Endothelial cell of umbilical vein (primary cell): Measurements from ENCODE around the gene ODF4. TPM values are rescaled to one million over a fixed set of nuclear protein-coding genes. Genes with fewer than 3 reads are reported as not detected.
A peak's percentile ranks its signal among the peaks of the same experiment; 100 is the strongest.

Source experiments
- BruUV-seq: library from RNA; stranded (reverse); fragments of 400-500 nt; replicated peaks from 2 replicates; lab custom pipeline; 2021; lab: Mats Ljungman, UMichigan
- CTCF ChIA-PET: fragments of 300-600, 350-600 bp; sonication (Branson Sonifier 250); formaldehyde crosslinking; loops from one replicate; lab custom pipeline; 2021; ENCODE audit warnings: antibody characterized with exemption, inconsistent platforms; lab: Charles Lee
- POLR2A ChIA-PET: fragments of 300-600, 350-600 bp; sonication (Branson Sonifier 250); formaldehyde crosslinking; loops from one replicate; lab custom pipeline; 2021; ENCODE audit warnings: antibody characterized with exemption, inconsistent platforms; lab: Charles Lee
- DNase-seq: peaks from one replicate; pipeline ENCODE4 v3.0.0-alpha.2; 2011; ENCODE audit warnings: low read depth, low spot score
- FAIRE-seq: peaks from 2 replicates; lab custom pipeline; 2011; peaks lifted over from hg19 to GRCh38; lab: Jason Lieb, UNC
- H2AFZ ChIP-seq: 2 replicates; pipeline ENCODE4 v1.6.0; 2012; ENCODE audit warnings: low read depth, low read length, control low read depth, inconsistent platforms
- H3K27ac ChIP-seq: 2 replicates; pipeline ENCODE4 v1.5.1; 2011; ENCODE audit warnings: low read depth, mild to moderate bottlenecking, control low read depth, low read length, moderate library complexity; ENCODE audit not compliant: insufficient read depth
- H3K27me3 ChIP-seq, 2 experiments: 2 replicates each; pipeline versions ENCODE4 v1.6.0 to v1.6.1; 2011; ENCODE audit warnings: low read length in 2 of 2, mixed read lengths in 1 of 2; ENCODE audit not compliant: control insufficient read depth in 2 of 2, insufficient read depth in 2 of 2
- H3K36me3 ChIP-seq, 2 experiments: 2 replicates in 1 of 2; 3 replicates in 1 of 2; pipeline ENCODE4 v1.5.1; 2011; ENCODE audit warnings: low read length in 2 of 2, mild to moderate bottlenecking in 1 of 2, moderate library complexity in 1 of 2; ENCODE audit not compliant: control insufficient read depth in 2 of 2, insufficient read depth in 2 of 2; ENCODE audit errors: extremely low read depth in 1 of 2
- H3K4me1 ChIP-seq: 3 replicates; pipeline ENCODE4 v1.5.1; 2011; ENCODE audit warnings: mild to moderate bottlenecking, low read length; ENCODE audit not compliant: control insufficient read depth, insufficient read depth; ENCODE audit errors: extremely low read depth
- H3K4me2 ChIP-seq: 2 replicates; pipeline ENCODE4 v1.6.1; 2011; ENCODE audit warnings: low read length, control low read depth, mixed read lengths; ENCODE audit not compliant: insufficient read depth
- H3K4me3 ChIP-seq, 3 experiments: fragments of 200-600 bp in 1 of 3; sonication (generic), shearing (Covaris generic) in 1 of 3; replicated peaks in 1 of 3; 2 replicates each; pipeline ENCODE4 v1.5.1; 2011 to 2016; ENCODE audit warnings: control low read depth in 3 of 3, low read length in 3 of 3, mild to moderate bottlenecking in 2 of 3, inconsistent platforms in 1 of 3, low read depth in 1 of 3, moderate library complexity in 1 of 3; ENCODE audit not compliant: insufficient read depth in 1 of 3
- H3K79me2 ChIP-seq: 2 replicates; pipeline ENCODE4 v1.6.0; 2012; ENCODE audit warnings: low read length, inconsistent platforms; ENCODE audit not compliant: control insufficient read depth, insufficient read depth
- H3K9ac ChIP-seq: replicated peaks from 2 replicates; pipeline ENCODE3; 2011; ENCODE audit warnings: low read length, control low read depth; ENCODE audit not compliant: insufficient read depth; ENCODE audit errors: extremely low read depth
- H3K9me1 ChIP-seq: replicated peaks from 3 replicates; pipeline ENCODE4 v1.6.0; 2011; ENCODE audit warnings: mild to moderate bottlenecking, low read length; ENCODE audit not compliant: control insufficient read depth, insufficient read depth; ENCODE audit errors: extremely low read depth
- H3K9me3 ChIP-seq: replicated peaks from 2 replicates; pipeline ENCODE4 v1.5.1; 2012; ENCODE audit warnings: low read length, inconsistent platforms; ENCODE audit not compliant: control insufficient read depth, insufficient read depth
- H4K20me1 ChIP-seq: replicated peaks from 2 replicates; pipeline ENCODE3; 2011; ENCODE audit warnings: mild to moderate bottlenecking, low read length; ENCODE audit not compliant: control insufficient read depth, insufficient read depth; ENCODE audit errors: extremely low read depth
- EZH2 ChIP-seq: IDR thresholded peaks from 2 replicates; pipeline ENCODE4 v1.6.1; 2012; ENCODE audit warnings: borderline replicate concordance, low read depth, mild to moderate bottlenecking, moderate library complexity, low read length, inconsistent platforms; ENCODE audit not compliant: severe bottlenecking
- FOS ChIP-seq: IDR thresholded peaks from 2 replicates; pipeline ENCODE4 v1.6.1; 2011; ENCODE audit warnings: mild to moderate bottlenecking, low read length, moderate library complexity, borderline replicate concordance; ENCODE audit not compliant: insufficient read depth
- GATA2 ChIP-seq: IDR thresholded peaks from 2 replicates; pipeline ENCODE4 v1.7.0; 2011; ENCODE audit warnings: low read depth, mild to moderate bottlenecking, moderate library complexity, mixed read lengths, low read length; ENCODE audit not compliant: insufficient read length, insufficient read depth
- JUN ChIP-seq: IDR thresholded peaks from 2 replicates; pipeline ENCODE4 v1.6.1; 2011; ENCODE audit warnings: borderline replicate concordance, low read depth; ENCODE audit not compliant: insufficient read length, insufficient read depth
- MYC ChIP-seq: IDR thresholded peaks from one replicate; pipeline ENCODE4 v1.6.1; 2011; ENCODE audit warnings: mild to moderate bottlenecking, low read depth, low read length
- POLR2A ChIP-seq: IDR thresholded peaks from 2 replicates; pipeline ENCODE4 v1.6.1; 2012; ENCODE audit warnings: low read depth, mild to moderate bottlenecking, control low read depth, low read length
- POLR2AphosphoS5 ChIP-seq: IDR thresholded peaks from 2 replicates; pipeline ENCODE4 v1.6.1; 2012; ENCODE audit warnings: low read depth, mild to moderate bottlenecking, control low read depth, low read length, moderate library complexity; ENCODE audit not compliant: insufficient read depth
- dilution Hi-C: fragments of 300-500 bp; cut with MboI; formaldehyde crosslinking; loops from one replicate; pipeline ENCODE4 v1.15.0; 2019; ENCODE audit warnings: low sequenced_read_pairs; ENCODE audit not compliant: extremely low pct_ligation_motif_present
- intact Hi-C: fragments of 100-400 bp; cut with micrococcal nuclease; formaldehyde crosslinking; loops from one replicate; pipeline ENCODE4 v1.10.0; 2022
- polyA plus RNA-seq, 4 experiments: library from polyadenylated mRNA; depleted of rRNA in 3 of 4; stranded (reverse) in 3 of 4; unstranded in 1 of 4; fragments of >200 nt; gene quantifications; 2 replicates each; pipeline versions ENCODE4 v1.2.1 to v1.2.3, GENCODE V29; 2011 to 2012; ENCODE audit warnings: missing spikeins in 1 of 4
- total RNA-seq: library from RNA; stranded (reverse); gene quantifications from 2 replicates; pipeline ENCODE4 v1.2.3, GENCODE V29; 2021
- TF ChIP-seq, protein P1 (sequence below): IDR thresholded peaks from 2 replicates; pipeline ENCODE4 v1.6.1; 2011; ENCODE audit not compliant: insufficient read depth, insufficient read length
- TF ChIP-seq, protein P2 (sequence below), 2 donors: IDR thresholded peaks; 1 replicate in 1 of 2; 2 replicates in 1 of 2; pipeline ENCODE4 v1.5.1; 2011; ENCODE audit warnings: low read length in 2 of 2, mild to moderate bottlenecking in 2 of 2, moderate library complexity in 2 of 2, control low read depth in 1 of 2, inconsistent platforms in 1 of 2, low read depth in 1 of 2; ENCODE audit not compliant: insufficient read depth in 1 of 2; ENCODE audit errors: extremely low read depth in 1 of 2

Gene ODF4
- total and polyA plus RNA-seq, 2 donors (not counting 3 experiments of a cell fraction or from before 2014, with no cell fraction given): not detected

DNA sequence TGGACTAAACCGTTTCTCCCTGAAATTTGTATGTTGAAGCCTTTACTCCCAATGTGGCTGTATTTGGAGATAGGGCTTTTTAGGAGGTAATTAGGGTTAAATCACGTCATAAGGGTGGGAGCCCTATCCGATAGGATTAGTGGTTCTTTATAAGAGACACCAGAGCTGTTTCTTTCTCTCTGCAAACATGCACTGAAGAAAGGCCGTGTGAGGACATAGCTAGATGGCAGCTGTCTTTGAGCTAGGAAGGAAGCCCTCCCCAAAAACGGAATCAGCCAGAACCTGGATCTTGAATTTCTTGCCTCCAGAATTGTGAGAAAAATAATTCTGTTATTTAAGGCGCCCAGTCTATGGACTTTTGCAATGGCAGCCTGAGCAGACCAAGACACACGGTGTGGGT lies 14.1 kb downstream of the ODF4 start:
- H3K4me2 ChIP-seq: no peak overlapping the region
- no TSS peak for BruUV-seq
- no peak for FAIRE-seq

More for the DNA sequence above, 14.1 kb downstream of the ODF4 start:
- no peaks in the 10 kb centered on the region for H3K79me2 ChIP-seq
- no peaks in the 10 kb centered on the region for H3K36me3 ChIP-seq
- no peak overlapping the region for H3K27ac ChIP-seq
- H3K9me3 ChIP-seq: no peaks in the 10 kb centered on the region
- no peak overlapping the region for H3K9ac ChIP-seq
- H3K4me1 ChIP-seq: peaks cover 10% of the 10 kb centered on the region
- CTCF ChIA-PET: interaction anchor here (0.8 to 1.1 kb wide), 3 partner anchors 27 to 67 kb away, joined by 3 to 4 read pairs (median 3); no protein-coding TSS in a partner anchor
- intact Hi-C loops (no loop called here), dilution Hi-C loops (no loop called here)
- H2AFZ ChIP-seq: peak overlapping the region; percentile 59
- no peaks in the 10 kb centered on the region for H4K20me1 ChIP-seq
- no peaks in the 10 kb centered on the region for H3K9me1 ChIP-seq
- no peak for DNase-seq
- H3K27me3 ChIP-seq: no peaks in the 10 kb centered on the region
- POLR2A ChIA-PET: interaction anchor here (1.1 kb wide), 1 partner anchor 23 kb away, joined by 3 read pairs; the partner anchor contains the start of gene KRABD2
- H3K4me3 ChIP-seq: no peak overlapping the region
- no peak for TF ChIP-seq JUN
- no peak for TF ChIP-seq POLR2AphosphoS5
- TF ChIP-seq FOS: no peak
- no peak for TF ChIP-seq GATA2
- TF ChIP-seq, protein P1, sequence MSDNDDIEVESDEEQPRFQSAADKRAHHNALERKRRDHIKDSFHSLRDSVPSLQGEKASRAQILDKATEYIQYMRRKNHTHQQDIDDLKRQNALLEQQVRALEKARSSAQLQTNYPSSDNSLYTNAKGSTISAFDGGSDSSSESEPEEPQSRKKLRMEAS: no peak
- TF ChIP-seq POLR2A: no peak
- TF ChIP-seq MYC: no peak
- TF ChIP-seq, protein P2, sequence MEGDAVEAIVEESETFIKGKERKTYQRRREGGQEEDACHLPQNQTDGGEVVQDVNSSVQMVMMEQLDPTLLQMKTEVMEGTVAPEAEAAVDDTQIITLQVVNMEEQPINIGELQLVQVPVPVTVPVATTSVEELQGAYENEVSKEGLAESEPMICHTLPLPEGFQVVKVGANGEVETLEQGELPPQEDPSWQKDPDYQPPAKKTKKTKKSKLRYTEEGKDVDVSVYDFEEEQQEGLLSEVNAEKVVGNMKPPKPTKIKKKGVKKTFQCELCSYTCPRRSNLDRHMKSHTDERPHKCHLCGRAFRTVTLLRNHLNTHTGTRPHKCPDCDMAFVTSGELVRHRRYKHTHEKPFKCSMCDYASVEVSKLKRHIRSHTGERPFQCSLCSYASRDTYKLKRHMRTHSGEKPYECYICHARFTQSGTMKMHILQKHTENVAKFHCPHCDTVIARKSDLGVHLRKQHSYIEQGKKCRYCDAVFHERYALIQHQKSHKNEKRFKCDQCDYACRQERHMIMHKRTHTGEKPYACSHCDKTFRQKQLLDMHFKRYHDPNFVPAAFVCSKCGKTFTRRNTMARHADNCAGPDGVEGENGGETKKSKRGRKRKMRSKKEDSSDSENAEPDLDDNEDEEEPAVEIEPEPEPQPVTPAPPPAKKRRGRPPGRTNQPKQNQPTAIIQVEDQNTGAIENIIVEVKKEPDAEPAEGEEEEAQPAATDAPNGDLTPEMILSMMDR (IDR thresholded peaks at IDR 0.05; ENCODE audit: extremely low read depth in 1 of 2, insufficient read depth in 1 of 2, low read depth in 1 of 2, low read length in 2 of 2): no peak
- TF ChIP-seq EZH2: no peak
